Ovary (tissue), 9 donors: ENCODE measurements around the gene SFXN5. TPM values are rescaled to one million over a fixed set of nuclear protein-coding genes. Genes with fewer than 3 reads are reported as not detected.

ENCODE experiments used
- DNase-seq, 5 donors: peaks; one replicate each; pipeline ENCODE4 v3.0.0-alpha.2; 2019 to 2020
- H3K27ac ChIP-seq, 2 donors: fragments of 200-600 bp; one replicate each; pipeline versions ENCODE4 v1.5.1 to v1.8.0; 2019 to 2022
- H3K27me3 ChIP-seq: fragments of 200-600 bp; one replicate; pipeline ENCODE4 v1.8.0; 2022
- H3K36me3 ChIP-seq: fragments of 200-600 bp; sonication (generic); one replicate; pipeline ENCODE4 v1.5.1; 2019
- H3K4me1 ChIP-seq: one replicate; pipeline ENCODE4 v1.8.1; 2013; ENCODE audit warnings: mild to moderate bottlenecking, moderate library complexity; ENCODE audit not compliant: insufficient read depth
- H3K4me3 ChIP-seq: fragments of 200-600 bp; sonication (generic); one replicate; pipeline ENCODE4 v1.5.1; 2017
- H3K9me3 ChIP-seq, 2 donors: fragments of 200-600 bp in 1 of 2; sonication (generic) in 1 of 2; one replicate each; pipeline versions ENCODE4 v1.5.1 to v1.8.1; 2013 to 2019; ENCODE audit warnings: mild to moderate bottlenecking in 1 of 2, moderate library complexity in 1 of 2
- EP300 ChIP-seq: sonication (generic); formaldehyde crosslinking; IDR thresholded peaks from one replicate; pipeline ENCODE4 v1.6.1; 2017; ENCODE audit warnings: antibody characterized with exemption
- WGBS, 3 donors: extraction: QIAGEN DNeasy Blood & Tissue Kit in 1 of 3; methylation state at CpG; one replicate each; pipeline versions ENCODE4 v1.1.5 to v1.1.7; 2013 to 2017; 5-methylcytosine and 5-hydroxymethylcytosine counted together
- intact Hi-C, 4 donors: fragments of 100-400 bp; cut with DNase I; formaldehyde crosslinking; loops; one replicate each; pipeline versions ENCODE4 v1.11.0 to v1.15.1; 2022 to 2023
- polyA plus RNA-seq, 2 donors: library from polyadenylated mRNA; stranded (reverse); fragments of 200-250 nt in 1 of 2; fragments of 350-450 nt in 1 of 2; fragmentation: Illumina TruSeq in 1 of 2; extraction: RNeasy Lipid Tissue Mini Kit (QIAGEN cat#74804) in 1 of 2; gene quantifications; one replicate each; pipeline ENCODE4 v1.2.3, GENCODE V29; 2013 to 2014
- total RNA-seq, 7 donors: library from RNA; depleted of rRNA in 2 of 7; stranded (reverse); fragments of >200 nt in 2 of 7; fragmentation: NEBNext Ultra II Directional in 3 of 7; extraction: Animal tissue kit (Norgen Biotek cat#: 25700) in 3 of 7; gene quantifications; one replicate each; pipeline versions ENCODE4 v1.1.0 to v1.2.4, GENCODE V29; 2016 to 2023
- TF ChIP-seq, protein P1 (sequence below), 3 donors: fragments of 450-650 bp in 2 of 3; fragments of 200-600 bp in 1 of 3; IDR thresholded peaks; one replicate each; pipeline versions ENCODE4 v1.5.1 to v1.8.0; 2016 to 2022; ENCODE audit warnings: antibody characterized with exemption in 3 of 3, mild to moderate bottlenecking in 1 of 3
- donor health status: DM: no; HTN: no; CAD: no; lungs with moderate emphysema.
- donor health status: DM: no; HTN: no; CAD: no.
- donor health status: Bipolar disorder and iron deficiency.
- donor health status: DM: yes; HTN: yes; CAD: no.
- donor health status: DM: no; HTN: no; CAD: no.
- donor health status: DM: yes; HTN: yes; CAD: no.

The SFXN5 gene
- total and polyA plus RNA-seq, 9 donors, result 4.3 to 19.3 (median 11.6) TPM

DNA sequence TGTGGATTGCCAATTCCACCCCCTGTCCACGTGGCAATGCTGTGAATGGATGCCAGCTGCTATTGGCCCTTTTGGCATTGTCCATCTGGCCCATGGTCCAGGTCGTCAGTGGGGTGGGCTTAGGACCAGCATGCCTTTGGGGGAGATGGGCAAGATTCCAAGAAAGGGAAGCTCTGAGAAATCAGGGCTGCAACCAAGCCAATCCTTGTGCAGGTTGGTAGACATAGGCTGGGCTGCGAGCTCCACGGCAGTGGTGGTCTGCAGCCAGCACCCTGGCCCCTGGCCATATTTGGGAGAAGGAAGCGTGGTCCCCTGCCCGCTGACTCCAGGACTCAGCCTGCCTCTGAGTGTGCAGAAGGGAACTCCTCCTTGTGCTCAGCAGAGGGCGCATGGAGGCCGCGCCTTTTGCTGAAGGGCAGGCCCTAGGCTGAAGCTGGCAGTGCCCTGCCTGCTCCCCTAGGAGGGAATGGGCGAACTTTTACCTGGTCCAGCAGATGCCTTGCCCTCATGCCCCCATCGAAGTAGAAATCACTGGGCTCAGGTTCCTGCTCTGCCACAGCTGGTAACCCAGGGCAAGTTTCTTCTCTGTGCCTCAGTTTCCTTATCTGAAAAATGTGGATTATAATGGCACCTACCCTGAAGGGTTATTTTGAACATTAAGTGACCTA lies 178.9 kb downstream of the SFXN5 start:
- intact Hi-C loops, result loop anchor here in 3 of 4 donors (5.0 to 10.0 kb wide), 4 partner anchors 192 to 285 kb away; no protein-coding TSS in a partner anchor
- 8 to 11% (median 11%) methylated on average over 11 of the region's 11 CpGs for WGBS, 3 donors

More for the DNA sequence above, 178.9 kb downstream of the SFXN5 start:
- peak; percentile 38 to 75 (median 52) for DNase-seq
- Histone ChIP-seq H3K9me3 (no peaks in the 10 kb centered on the region), H3K27ac (no peak overlapping the region), H3K27me3 (no peaks in the 10 kb centered on the region), H3K36me3 (no peaks in the 10 kb centered on the region), H3K4me1 (peaks cover 7% of the 10 kb centered on the region), H3K4me3 (no peak overlapping the region)
- TF ChIP-seq, protein P1, sequence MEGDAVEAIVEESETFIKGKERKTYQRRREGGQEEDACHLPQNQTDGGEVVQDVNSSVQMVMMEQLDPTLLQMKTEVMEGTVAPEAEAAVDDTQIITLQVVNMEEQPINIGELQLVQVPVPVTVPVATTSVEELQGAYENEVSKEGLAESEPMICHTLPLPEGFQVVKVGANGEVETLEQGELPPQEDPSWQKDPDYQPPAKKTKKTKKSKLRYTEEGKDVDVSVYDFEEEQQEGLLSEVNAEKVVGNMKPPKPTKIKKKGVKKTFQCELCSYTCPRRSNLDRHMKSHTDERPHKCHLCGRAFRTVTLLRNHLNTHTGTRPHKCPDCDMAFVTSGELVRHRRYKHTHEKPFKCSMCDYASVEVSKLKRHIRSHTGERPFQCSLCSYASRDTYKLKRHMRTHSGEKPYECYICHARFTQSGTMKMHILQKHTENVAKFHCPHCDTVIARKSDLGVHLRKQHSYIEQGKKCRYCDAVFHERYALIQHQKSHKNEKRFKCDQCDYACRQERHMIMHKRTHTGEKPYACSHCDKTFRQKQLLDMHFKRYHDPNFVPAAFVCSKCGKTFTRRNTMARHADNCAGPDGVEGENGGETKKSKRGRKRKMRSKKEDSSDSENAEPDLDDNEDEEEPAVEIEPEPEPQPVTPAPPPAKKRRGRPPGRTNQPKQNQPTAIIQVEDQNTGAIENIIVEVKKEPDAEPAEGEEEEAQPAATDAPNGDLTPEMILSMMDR (IDR thresholded peaks at IDR 0.05), result peak in 2 of 3 donors; percentile 27 to 33
- no peak for TF ChIP-seq EP300

Other genes with a start within 250 kb of the SFXN5 start
- 10 to 100 TPM; 24.0 to 84.9 (median 67.8) TPM for gene EXOC6B, start 245.7 kb downstream of the SFXN5 start, total RNA-seq
- 10 to 100 TPM; 11.9 to 21.5 TPM for gene EXOC6B, start 245.7 kb downstream of the SFXN5 start, polyA plus RNA-seq
- gene SPR, start 184.3 kb downstream of the SFXN5 start, total RNA-seq, result 10 to 100 TPM in 6 of 7 donors, 1 to 10 TPM in 1; 9.3 to 36.2 (median 18.5) TPM
- gene SPR, start 184.3 kb downstream of the SFXN5 start, polyA plus RNA-seq, result 10 to 100 TPM; 11.9 to 26.1 TPM
- gene EMX1, start 154.2 kb downstream of the SFXN5 start, total RNA-seq, result 1 to 10 TPM in 1 of 7 donors, under 1 TPM in 2, not detected in 4; 0.20 to 1.1 (median 0.28) TPM
- under 1 TPM in 1 of 2 donors, not detected in 1; 0.28 TPM for gene EMX1, start 154.2 kb downstream of the SFXN5 start, polyA plus RNA-seq
- gene RAB11FIP5, start 41.2 kb upstream of the SFXN5 start, total RNA-seq, result 10 to 100 TPM; 16.1 to 33.2 (median 25.0) TPM
- 10 to 100 TPM; 19.2 to 57.3 TPM for gene RAB11FIP5, start 41.2 kb upstream of the SFXN5 start, polyA plus RNA-seq
- not detected for gene NOTO, start 130.9 kb upstream of the SFXN5 start, total RNA-seq
- gene NOTO, start 130.9 kb upstream of the SFXN5 start, polyA plus RNA-seq, result not detected
- 10 to 100 TPM; 14.1 to 37.9 (median 27.3) TPM for gene SMYD5, start 142.5 kb upstream of the SFXN5 start, total RNA-seq
- 10 to 100 TPM; 18.2 to 21.6 TPM for gene SMYD5, start 142.5 kb upstream of the SFXN5 start, polyA plus RNA-seq
- gene PRADC1, start 161.5 kb upstream of the SFXN5 start, total RNA-seq, result 10 to 100 TPM in 6 of 7 donors, 1 to 10 TPM in 1; 7.7 to 19.7 (median 12.2) TPM
- gene PRADC1, start 161.5 kb upstream of the SFXN5 start, polyA plus RNA-seq, result 10 to 100 TPM in 1 of 2 donors, 1 to 10 TPM in 1; 9.7 to 11.8 TPM
- gene CCT7, start 162.6 kb upstream of the SFXN5 start, total RNA-seq, result 100 to 1,000 TPM; 143 to 272 (median 220) TPM
- 100 to 1,000 TPM; 157 to 289 TPM for gene CCT7, start 162.6 kb upstream of the SFXN5 start, polyA plus RNA-seq
- 1 to 10 TPM; 1.7 to 3.1 (median 3.0) TPM for gene FBXO41, start 212.8 kb upstream of the SFXN5 start, total RNA-seq
- gene FBXO41, start 212.8 kb upstream of the SFXN5 start, polyA plus RNA-seq, result 1 to 10 TPM; 2.4 to 2.9 TPM
- gene EGR4, start 221.8 kb upstream of the SFXN5 start, total RNA-seq, result under 1 TPM in 1 of 7 donors, not detected in 6; 0.13 TPM
- under 1 TPM in 1 of 2 donors, not detected in 1; 0.04 TPM for gene EGR4, start 221.8 kb upstream of the SFXN5 start, polyA plus RNA-seq